H9 (cell line): Measurements from ENCODE around the gene ABHD15. TPM values are rescaled to one million over a fixed set of nuclear protein-coding genes. Genes with fewer than 3 reads are reported as not detected.

Experiments used
- DNase-seq: peaks from one replicate; pipeline ENCODE4 v3.0.0-alpha.2; 2017
- H2AFZ ChIP-seq: one replicate; pipeline ENCODE4 v1.6.1; 2013; ENCODE audit warnings: mild to moderate bottlenecking, low read length, control low read depth, moderate library complexity
- H2AK5ac ChIP-seq: 2 replicates; pipeline ENCODE4 v1.6.1; 2013; ENCODE audit warnings: low read length, control low read depth, mixed read lengths; ENCODE audit not compliant: insufficient read length
- H2BK120ac ChIP-seq: one replicate; pipeline ENCODE4 v1.6.1; 2013; ENCODE audit warnings: low read depth, mild to moderate bottlenecking, low read length, control low read depth, inconsistent platforms; ENCODE audit not compliant: poor library complexity, severe bottlenecking
- H2BK12ac ChIP-seq: 2 replicates; pipeline ENCODE4 v1.6.1; 2013; ENCODE audit warnings: low read length, control low read depth, mixed read lengths, low read depth; ENCODE audit not compliant: insufficient read length
- H2BK15ac ChIP-seq: 2 replicates; pipeline ENCODE4 v1.6.1; 2013; ENCODE audit warnings: low read depth, low read length, control low read depth
- H2BK20ac ChIP-seq: one replicate; pipeline ENCODE4 v1.6.1; 2013; ENCODE audit warnings: low read depth, mild to moderate bottlenecking, low read length, control low read depth, inconsistent platforms; ENCODE audit not compliant: poor library complexity, severe bottlenecking
- H2BK5ac ChIP-seq: 2 replicates; pipeline ENCODE4 v1.6.1; 2013; ENCODE audit warnings: low read length, control low read depth, mixed read lengths; ENCODE audit not compliant: insufficient read length
- H3K14ac ChIP-seq: 2 replicates; pipeline ENCODE4 v1.6.1; 2013; ENCODE audit warnings: low read length, control low read depth; ENCODE audit not compliant: insufficient read depth
- H3K18ac ChIP-seq: 2 replicates; pipeline ENCODE4 v1.6.1; 2013; ENCODE audit warnings: low read depth, mild to moderate bottlenecking, mixed read lengths, low read length, control low read depth; ENCODE audit not compliant: insufficient read length
- H3K23ac ChIP-seq: 2 replicates; pipeline ENCODE4 v1.6.1; 2013; ENCODE audit warnings: low read length, control low read depth, mixed read lengths, low read depth; ENCODE audit not compliant: insufficient read length
- H3K23me2 ChIP-seq: 2 replicates; pipeline ENCODE4 v1.6.1; 2013; ENCODE audit warnings: low read depth, mild to moderate bottlenecking, mixed read lengths, low read length, control low read depth; ENCODE audit not compliant: insufficient read length, poor library complexity, severe bottlenecking
- H3K27ac ChIP-seq: 2 replicates; pipeline ENCODE4 v1.5.1; 2013; ENCODE audit warnings: low read length, control low read depth, mixed read lengths, low read depth; ENCODE audit not compliant: insufficient read length
- H3K27me3 ChIP-seq: 2 replicates; pipeline ENCODE4 v1.6.1; 2013; ENCODE audit warnings: low read length, control low read depth, inconsistent platforms; ENCODE audit not compliant: insufficient read depth
- H3K4ac ChIP-seq: 2 replicates; pipeline ENCODE4 v1.6.1; 2013; ENCODE audit warnings: low read depth, mild to moderate bottlenecking, control low read depth, inconsistent platforms, low read length, moderate library complexity
- H3K4me1 ChIP-seq: 2 replicates; pipeline ENCODE4 v1.6.1; 2013; ENCODE audit warnings: low read length, control low read depth, inconsistent platforms; ENCODE audit not compliant: insufficient read depth
- H3K4me2 ChIP-seq: 2 replicates; pipeline ENCODE4 v1.6.1; 2013; ENCODE audit warnings: low read length, control low read depth, mixed read lengths; ENCODE audit not compliant: insufficient read length, insufficient read depth
- H3K56ac ChIP-seq: 2 replicates; pipeline ENCODE4 v1.6.1; 2013; ENCODE audit warnings: low read depth, mild to moderate bottlenecking, mixed read lengths, low read length, control low read depth; ENCODE audit not compliant: insufficient read length
- H3K79me1 ChIP-seq: 2 replicates; pipeline ENCODE4 v1.6.1; 2013; ENCODE audit warnings: low read depth, mild to moderate bottlenecking, moderate library complexity, low read length, control low read depth, inconsistent platforms; ENCODE audit not compliant: insufficient read depth, poor library complexity, severe bottlenecking
- H3K79me2 ChIP-seq: 2 replicates; pipeline ENCODE4 v1.6.1; 2013; ENCODE audit warnings: low read length, control low read depth, inconsistent platforms; ENCODE audit not compliant: insufficient read depth
- H3K9ac ChIP-seq: 2 replicates; pipeline ENCODE4 v1.6.1; 2013; ENCODE audit warnings: low read length, control low read depth, mixed read lengths; ENCODE audit not compliant: insufficient read length; ENCODE audit errors: extremely low read depth
- H3K9me3 ChIP-seq: one replicate; pipeline ENCODE4 v1.6.1; 2013; ENCODE audit warnings: low read depth, low read length, inconsistent platforms; ENCODE audit not compliant: control insufficient read depth
- H3T11ph ChIP-seq: one replicate; pipeline ENCODE4 v1.6.1; 2013; ENCODE audit warnings: mild to moderate bottlenecking, low read length, control low read depth, inconsistent platforms
- H4K20me1 ChIP-seq: one replicate; pipeline ENCODE4 v1.6.1; 2013; ENCODE audit not compliant: control insufficient read depth, insufficient read length, insufficient read depth
- H4K5ac ChIP-seq: 2 replicates; pipeline ENCODE4 v1.6.1; 2013; ENCODE audit warnings: low read depth, mild to moderate bottlenecking, mixed read lengths, low read length, control low read depth; ENCODE audit not compliant: insufficient read length
- H4K8ac ChIP-seq: replicated peaks from 2 replicates; pipeline ENCODE4 v1.6.1; 2013; ENCODE audit warnings: low read length, control low read depth, mixed read lengths, low read depth; ENCODE audit not compliant: insufficient read length
- H4K91ac ChIP-seq: 2 replicates; pipeline ENCODE4 v1.6.1; 2013; ENCODE audit warnings: low read depth, mild to moderate bottlenecking, moderate library complexity, mixed read lengths, low read length, control low read depth; ENCODE audit not compliant: insufficient read length
- H3K27ac Mint-ChIP-seq, 3 experiments: 2 replicates in 2 of 3; 3 replicates in 1 of 3; pipeline ENCODE4 v1.8.0; 2020 to 2021; ENCODE audit warnings: mixed read lengths in 3 of 3, mild to moderate bottlenecking in 1 of 3, moderate library complexity in 1 of 3
- H3K27me3 Mint-ChIP-seq: 2 replicates; pipeline ENCODE4 v1.8.0; 2021; ENCODE audit warnings: low read depth, mild to moderate bottlenecking, moderate library complexity, mixed read lengths
- H3K36me3 Mint-ChIP-seq, 3 experiments: 2 replicates in 2 of 3; 3 replicates in 1 of 3; pipeline ENCODE4 v1.8.0; 2020 to 2021; ENCODE audit warnings: low read depth in 3 of 3, mixed read lengths in 3 of 3; ENCODE audit not compliant: insufficient read depth in 1 of 3
- H3K4me1 Mint-ChIP-seq, 2 experiments: 2 replicates each; pipeline ENCODE4 v1.8.0; 2020; ENCODE audit warnings: mixed read lengths in 2 of 2
- H3K4me3 Mint-ChIP-seq, 2 experiments: 2 replicates in 1 of 2; 3 replicates in 1 of 2; pipeline ENCODE4 v1.8.0; 2020 to 2021; ENCODE audit warnings: mild to moderate bottlenecking in 2 of 2, mixed read lengths in 2 of 2, moderate library complexity in 1 of 2
- H3K9me3 Mint-ChIP-seq, 2 experiments: 2 replicates in 1 of 2; 3 replicates in 1 of 2; pipeline ENCODE4 v1.8.0; 2020; ENCODE audit warnings: mild to moderate bottlenecking in 2 of 2, mixed read lengths in 2 of 2, moderate library complexity in 1 of 2
- WGBS: extraction: QIAGEN DNeasy Blood & Tissue Kit; methylation state at CpG from one replicate; pipeline ENCODE4 v1.1.7; 2013; ENCODE audit warnings: missing lambda C conversion rate, low lambda C conversion rate, mixed read lengths; ENCODE audit not compliant: insufficient read length; ENCODE audit errors: extremely low coverage; 5-methylcytosine and 5-hydroxymethylcytosine counted together
- total RNA-seq: library from RNA; stranded (reverse); gene quantifications from 2 replicates; pipeline ENCODE4 v1.2.1, GENCODE V29; 2021
- TF ChIP-seq, protein P1 (sequence below): fragments of 200-600 bp; sonication (generic); conservative IDR thresholded peaks from 3 replicates; pipeline ENCODE4 v1.8.0; 2021; ENCODE audit warnings: antibody characterized with exemption, mild to moderate bottlenecking

ABHD15 gene
- total RNA-seq, 1 experiment from 2014 or later = 2.5 TPM

DNA sequence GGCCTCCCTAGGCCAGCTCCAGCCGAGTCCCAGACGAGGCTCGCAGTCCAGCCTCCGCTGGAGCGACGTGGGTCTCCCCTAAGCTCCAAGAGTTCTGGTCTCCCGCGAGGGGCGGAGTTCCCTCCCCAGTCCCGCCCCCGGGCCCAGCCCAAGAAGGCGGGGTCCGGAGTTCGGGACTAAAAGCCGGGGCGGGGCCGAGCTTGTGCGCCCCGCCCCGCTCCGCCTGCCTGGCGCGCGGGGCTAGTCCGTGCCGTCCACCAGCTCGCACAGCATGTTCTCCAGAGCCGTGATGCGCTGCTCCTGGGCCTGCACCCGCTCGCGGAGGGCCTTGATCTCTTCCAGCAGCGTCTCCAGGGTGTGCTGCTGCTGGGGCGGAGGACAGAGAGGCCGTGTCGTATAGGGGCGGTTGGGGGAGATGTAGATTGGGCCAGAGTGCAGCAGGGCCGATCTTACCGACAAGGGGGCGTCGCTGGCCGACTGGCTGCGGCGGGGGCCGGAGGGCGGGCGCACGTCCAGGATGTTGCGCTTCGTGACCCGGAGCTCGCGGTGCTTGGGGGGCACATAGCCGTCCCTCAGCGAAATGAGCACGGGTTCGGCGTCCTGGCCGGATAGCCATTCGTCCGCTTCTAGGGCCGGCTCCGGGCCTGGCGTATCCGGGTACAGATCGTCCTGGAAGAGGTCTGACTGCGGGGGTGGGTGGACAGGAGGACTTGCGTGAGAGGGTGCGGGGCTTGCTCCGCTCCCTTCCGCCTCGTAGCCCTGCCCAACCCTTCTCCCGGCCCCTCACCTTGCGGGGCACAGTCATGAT is 48.9 kb upstream of the ABHD15 start:
- Histone ChIP-seq H4K8ac (no peak overlapping the region), H3K14ac (peak overlapping the region; percentile 32; the same call in 1 of the 2 replicates), H2BK20ac (no peak overlapping the region), H2BK12ac (no peak overlapping the region), H3K79me2 (no peaks in the 10 kb centered on the region), H3K9me3 (no peaks in the 10 kb centered on the region), H3T11ph (no peak overlapping the region), H4K5ac (no peak overlapping the region), H3K9ac (no peak overlapping the region), H3K23me2 (peaks cover 9% of the 10 kb centered on the region), H2BK120ac (no peak overlapping the region), H4K91ac (no peak overlapping the region), H3K18ac (no peak overlapping the region), H2AFZ (no peak overlapping the region), H2AK5ac (no peak overlapping the region), H3K27ac (no peak overlapping the region), H3K4me2 (peak overlapping the region; percentile 26), H2BK15ac (no peak overlapping the region), H3K23ac (no peak overlapping the region), H3K56ac (no peak overlapping the region), H3K4ac (no peak overlapping the region), H4K20me1 (no peaks in the 10 kb centered on the region), H3K4me1 (peaks cover 3% of the 10 kb centered on the region; the same call in 1 of the 2 replicates), H3K27me3 (peaks cover 11% of the 10 kb centered on the region), H2BK5ac (no peak overlapping the region), H3K79me1 (no peaks in the 10 kb centered on the region)
- H3K4me3 Mint-ChIP-seq = peak overlapping the region; percentile 65 to 86
- H3K27me3 Mint-ChIP-seq = peaks cover 75% of the 10 kb centered on the region
- no peak overlapping the region for H3K27ac Mint-ChIP-seq
- H3K9me3 Mint-ChIP-seq = no peaks in the 10 kb centered on the region
- TF ChIP-seq, protein P1, sequence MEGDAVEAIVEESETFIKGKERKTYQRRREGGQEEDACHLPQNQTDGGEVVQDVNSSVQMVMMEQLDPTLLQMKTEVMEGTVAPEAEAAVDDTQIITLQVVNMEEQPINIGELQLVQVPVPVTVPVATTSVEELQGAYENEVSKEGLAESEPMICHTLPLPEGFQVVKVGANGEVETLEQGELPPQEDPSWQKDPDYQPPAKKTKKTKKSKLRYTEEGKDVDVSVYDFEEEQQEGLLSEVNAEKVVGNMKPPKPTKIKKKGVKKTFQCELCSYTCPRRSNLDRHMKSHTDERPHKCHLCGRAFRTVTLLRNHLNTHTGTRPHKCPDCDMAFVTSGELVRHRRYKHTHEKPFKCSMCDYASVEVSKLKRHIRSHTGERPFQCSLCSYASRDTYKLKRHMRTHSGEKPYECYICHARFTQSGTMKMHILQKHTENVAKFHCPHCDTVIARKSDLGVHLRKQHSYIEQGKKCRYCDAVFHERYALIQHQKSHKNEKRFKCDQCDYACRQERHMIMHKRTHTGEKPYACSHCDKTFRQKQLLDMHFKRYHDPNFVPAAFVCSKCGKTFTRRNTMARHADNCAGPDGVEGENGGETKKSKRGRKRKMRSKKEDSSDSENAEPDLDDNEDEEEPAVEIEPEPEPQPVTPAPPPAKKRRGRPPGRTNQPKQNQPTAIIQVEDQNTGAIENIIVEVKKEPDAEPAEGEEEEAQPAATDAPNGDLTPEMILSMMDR = no peak
- peak; percentile 94 for DNase-seq
- WGBS = no CpG with 5 or more reads among the region's 74 CpGs
- peaks cover 2 to 10% (median 8%) of the 10 kb centered on the region in 3 experiments; a peak in 3 of 7 replicates for H3K36me3 Mint-ChIP-seq
- H3K4me1 Mint-ChIP-seq = peaks cover 31 to 60% of the 10 kb centered on the region in 2 experiments
